Nephron (organoid): ENCODE data around the gene SF3B2.
"Not testable (repeated sequence)": the region's sequence is repeated elsewhere in the genome, so short reads cannot be mapped to it uniquely, and the experiment has no call there.

ENCODE experiments used
- H3K27ac Mint-ChIP-seq, 3 experiments: 2 replicates each; pipeline ENCODE4 v1.8.0; 2020; ENCODE audit warnings: mixed read lengths in 3 of 3, mild to moderate bottlenecking in 2 of 3, moderate library complexity in 1 of 3
- H3K27me3 Mint-ChIP-seq: 2 replicates; pipeline ENCODE4 v1.8.0; 2021; ENCODE audit warnings: low read depth, mild to moderate bottlenecking, moderate library complexity, mixed read lengths
- H3K36me3 Mint-ChIP-seq: 2 replicates; pipeline ENCODE4 v1.8.0; 2020; ENCODE audit warnings: low read depth, mixed read lengths
- H3K4me1 Mint-ChIP-seq: 2 replicates; pipeline ENCODE4 v1.8.0; 2020; ENCODE audit warnings: mixed read lengths
- H3K4me3 Mint-ChIP-seq, 3 experiments: 2 replicates each; pipeline ENCODE4 v1.8.0; 2020; ENCODE audit warnings: mild to moderate bottlenecking in 3 of 3, mixed read lengths in 3 of 3, moderate library complexity in 2 of 3
- H3K9me3 Mint-ChIP-seq: 2 replicates; pipeline ENCODE4 v1.8.0; 2020; ENCODE audit warnings: mixed read lengths
- TF ChIP-seq, protein P1 (sequence below), 3 experiments: fragments of 200-600 bp; sonication (generic); IDR thresholded peaks; one replicate each; pipeline ENCODE4 v1.5.0; 2021; ENCODE audit warnings: antibody characterized with exemption in 3 of 3; ENCODE audit not compliant: unreplicated experiment in 3 of 3

The SF3B2 gene

DNA sequence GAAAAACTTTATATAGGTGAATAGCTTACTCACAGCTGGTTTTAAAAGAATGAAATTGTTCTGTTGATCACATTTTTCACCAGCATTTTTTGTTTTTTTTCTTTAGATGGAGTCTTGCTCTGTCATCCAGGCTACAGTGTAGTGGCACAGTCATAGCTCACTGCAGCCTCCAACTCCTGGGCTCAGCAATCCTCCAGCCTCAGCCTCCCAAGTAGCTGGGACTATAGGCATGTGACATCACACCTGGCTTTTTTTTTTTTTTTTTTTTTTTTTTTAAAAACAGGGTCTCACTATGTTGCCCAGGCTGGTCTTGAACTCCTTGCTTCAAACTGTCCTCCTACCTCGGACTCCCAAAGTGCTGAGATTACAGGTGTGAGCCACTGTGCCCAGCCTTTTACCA, 21.5 kb downstream of the SF3B2 start:
- no peak overlapping the region for H3K4me3 Mint-ChIP-seq
- H3K36me3 Mint-ChIP-seq, result peaks cover 33% of the 10 kb centered on the region
- H3K9me3 Mint-ChIP-seq, result no peaks in the 10 kb centered on the region
- no peak overlapping the region for H3K27ac Mint-ChIP-seq
- peaks cover 5% of the 10 kb centered on the region for H3K27me3 Mint-ChIP-seq
- peaks cover 32% of the 10 kb centered on the region for H3K4me1 Mint-ChIP-seq
- TF ChIP-seq, protein P1, sequence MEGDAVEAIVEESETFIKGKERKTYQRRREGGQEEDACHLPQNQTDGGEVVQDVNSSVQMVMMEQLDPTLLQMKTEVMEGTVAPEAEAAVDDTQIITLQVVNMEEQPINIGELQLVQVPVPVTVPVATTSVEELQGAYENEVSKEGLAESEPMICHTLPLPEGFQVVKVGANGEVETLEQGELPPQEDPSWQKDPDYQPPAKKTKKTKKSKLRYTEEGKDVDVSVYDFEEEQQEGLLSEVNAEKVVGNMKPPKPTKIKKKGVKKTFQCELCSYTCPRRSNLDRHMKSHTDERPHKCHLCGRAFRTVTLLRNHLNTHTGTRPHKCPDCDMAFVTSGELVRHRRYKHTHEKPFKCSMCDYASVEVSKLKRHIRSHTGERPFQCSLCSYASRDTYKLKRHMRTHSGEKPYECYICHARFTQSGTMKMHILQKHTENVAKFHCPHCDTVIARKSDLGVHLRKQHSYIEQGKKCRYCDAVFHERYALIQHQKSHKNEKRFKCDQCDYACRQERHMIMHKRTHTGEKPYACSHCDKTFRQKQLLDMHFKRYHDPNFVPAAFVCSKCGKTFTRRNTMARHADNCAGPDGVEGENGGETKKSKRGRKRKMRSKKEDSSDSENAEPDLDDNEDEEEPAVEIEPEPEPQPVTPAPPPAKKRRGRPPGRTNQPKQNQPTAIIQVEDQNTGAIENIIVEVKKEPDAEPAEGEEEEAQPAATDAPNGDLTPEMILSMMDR (IDR thresholded peaks at IDR 0.05; ENCODE audit: unreplicated experiment in 3 of 3), result no peak

DNA sequence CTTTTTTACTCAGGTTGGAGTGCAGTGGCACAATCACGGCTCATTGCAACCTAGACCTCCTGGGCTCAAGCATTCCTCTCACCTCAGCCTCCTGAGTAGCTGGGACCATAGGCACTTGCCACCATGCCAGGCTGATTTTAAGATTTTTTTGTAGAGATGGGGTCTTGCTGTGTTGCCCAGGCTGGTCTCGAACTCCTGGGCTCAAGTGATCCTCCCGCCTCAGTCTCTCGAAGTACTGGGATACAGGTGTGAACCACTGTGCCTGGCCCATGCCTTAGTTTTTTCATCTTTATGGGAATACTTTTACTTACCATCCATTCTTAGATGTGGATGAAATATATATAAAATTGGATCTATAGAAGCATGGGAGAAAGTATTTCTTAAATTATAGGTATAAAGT, 23.1 kb downstream of the SF3B2 start:
- Mint-ChIP-seq H3K36me3 (peaks cover 35% of the 10 kb centered on the region), H3K27ac (no peak overlapping the region), H3K4me1 (peaks cover 23% of the 10 kb centered on the region), H3K4me3 (no peak overlapping the region), H3K9me3 (no peaks in the 10 kb centered on the region), H3K27me3 (no peaks in the 10 kb centered on the region)
- TF ChIP-seq, protein P1 (IDR thresholded peaks at IDR 0.05; ENCODE audit: unreplicated experiment in 3 of 3), result no peak

DNA sequence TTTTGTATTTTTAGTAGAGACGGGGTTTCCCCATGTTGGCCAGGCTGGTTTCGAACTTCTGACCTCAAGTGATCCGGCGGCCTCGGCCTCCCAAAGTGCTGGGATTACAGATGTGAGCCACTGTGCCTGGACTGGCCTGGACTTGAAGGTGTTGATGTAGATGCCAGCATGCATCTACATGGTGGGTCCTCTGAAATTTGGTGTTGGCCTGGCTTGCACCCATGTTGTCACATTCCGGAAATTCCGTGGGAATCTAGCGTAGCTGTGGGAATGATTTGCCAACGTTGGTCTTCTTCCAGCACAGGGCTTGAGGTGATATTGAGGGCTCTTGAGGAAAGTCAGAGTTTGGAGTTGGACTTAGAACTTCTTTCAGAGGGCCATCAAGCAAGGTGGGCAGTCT, 24.4 kb downstream of the SF3B2 start:
- Mint-ChIP-seq H3K36me3 (peaks cover 35% of the 10 kb centered on the region), H3K4me3 (no peak overlapping the region), H3K27me3 (no peaks in the 10 kb centered on the region), H3K9me3 (no peaks in the 10 kb centered on the region), H3K4me1 (peaks cover 22% of the 10 kb centered on the region), H3K27ac (no peak overlapping the region)
- TF ChIP-seq, protein P1 (IDR thresholded peaks at IDR 0.05; ENCODE audit: unreplicated experiment in 3 of 3), result no peak

DNA sequence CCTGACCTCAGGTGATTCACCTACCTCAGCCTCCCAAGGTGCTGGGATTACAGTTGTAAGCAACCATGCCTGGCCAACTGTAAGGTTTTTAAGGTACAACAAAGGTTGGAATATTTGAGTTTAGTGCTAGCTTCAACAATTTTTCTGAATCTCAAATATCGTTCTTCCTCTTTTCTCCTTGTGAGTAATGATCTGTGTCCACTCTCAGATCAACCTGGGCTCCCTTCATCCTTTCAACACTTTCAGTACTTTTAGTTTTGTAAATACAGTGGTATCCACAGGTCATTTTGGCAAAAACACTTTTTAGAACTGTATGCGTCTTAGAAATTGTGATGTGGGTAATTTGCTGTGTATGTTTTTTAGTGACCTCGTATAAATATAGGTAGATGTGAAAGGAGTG, 25.8 kb downstream of the SF3B2 start:
- H3K4me3 Mint-ChIP-seq, result no peak overlapping the region
- peaks cover 34% of the 10 kb centered on the region for H3K36me3 Mint-ChIP-seq
- H3K27me3 Mint-ChIP-seq, result no peaks in the 10 kb centered on the region
- TF ChIP-seq, protein P1 (IDR thresholded peaks at IDR 0.05; ENCODE audit: unreplicated experiment in 3 of 3), result no peak
- peaks cover 15% of the 10 kb centered on the region for H3K4me1 Mint-ChIP-seq
- H3K9me3 Mint-ChIP-seq, result no peaks in the 10 kb centered on the region
- H3K27ac Mint-ChIP-seq, result no peak overlapping the region

DNA sequence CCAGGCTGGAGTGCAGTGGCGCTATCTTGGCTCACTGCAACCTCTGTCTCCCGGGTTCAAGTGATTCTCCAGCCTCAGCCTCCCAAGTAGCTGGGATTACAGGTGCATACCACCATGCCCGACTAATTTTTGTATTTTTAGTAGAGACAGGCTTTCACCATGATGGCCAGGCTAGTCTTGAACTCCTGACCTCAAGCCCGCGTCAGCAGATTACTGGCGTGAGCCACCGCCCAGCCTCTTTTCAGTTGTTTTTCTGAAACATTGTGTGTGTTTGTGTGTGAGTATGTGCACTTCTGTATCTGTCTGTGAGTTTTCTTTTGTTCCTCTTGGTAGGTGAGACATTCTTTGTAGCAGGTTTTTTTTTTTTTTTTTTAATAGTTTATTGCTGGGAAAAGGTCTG, 26.8 kb downstream of the SF3B2 start:
- peaks cover 22% of the 10 kb centered on the region for H3K4me1 Mint-ChIP-seq
- H3K27ac Mint-ChIP-seq, H3K27me3 Mint-ChIP-seq, H3K4me3 Mint-ChIP-seq, H3K9me3 Mint-ChIP-seq: not testable (repeated sequence)
- peaks cover 29% of the 10 kb centered on the region for H3K36me3 Mint-ChIP-seq

DNA sequence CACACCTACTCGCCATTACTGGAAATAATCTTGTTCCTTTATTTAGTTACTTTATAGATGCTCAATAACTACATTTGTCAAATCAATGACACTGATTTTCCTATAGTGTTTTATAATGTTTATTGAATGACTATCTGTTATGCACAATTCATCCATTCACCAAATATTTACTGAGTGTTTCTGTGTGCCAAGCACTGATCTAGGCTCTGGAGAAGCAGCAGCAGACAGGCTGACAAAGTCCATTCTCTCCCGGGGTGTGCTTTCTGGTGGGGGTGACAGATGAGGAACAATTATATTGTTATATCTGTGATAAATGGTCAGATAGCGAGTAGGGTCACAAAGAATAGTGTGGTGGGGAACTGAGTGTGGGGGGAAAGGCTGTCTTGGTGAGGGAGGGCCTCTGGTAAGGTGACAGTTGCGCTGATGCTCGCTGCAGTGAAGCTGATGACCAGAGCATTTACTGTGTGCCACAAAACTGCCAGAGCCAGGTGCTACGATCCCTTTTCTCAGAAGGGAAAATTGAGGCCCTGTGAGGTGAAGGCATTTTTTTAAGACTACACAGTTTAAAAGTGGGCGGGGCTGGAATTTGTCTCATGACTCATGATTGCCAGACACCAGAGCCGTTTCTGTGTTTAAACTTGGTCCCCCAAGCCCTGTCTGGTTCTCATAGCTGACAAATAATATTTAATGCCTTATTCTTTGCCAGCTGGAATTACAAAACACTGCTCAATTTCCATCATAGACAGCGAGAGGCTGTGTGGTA, 28.1 kb downstream of the SF3B2 start:
- peaks cover 31% of the 10 kb centered on the region for H3K4me1 Mint-ChIP-seq
- no peak overlapping the region for H3K4me3 Mint-ChIP-seq
- H3K36me3 Mint-ChIP-seq, result peaks cover 22% of the 10 kb centered on the region
- H3K9me3 Mint-ChIP-seq, result no peaks in the 10 kb centered on the region
- TF ChIP-seq, protein P1 (IDR thresholded peaks at IDR 0.05; ENCODE audit: unreplicated experiment in 3 of 3), result no peak
- H3K27me3 Mint-ChIP-seq, result no peaks in the 10 kb centered on the region
- no peak overlapping the region for H3K27ac Mint-ChIP-seq
